Panc1 (cell line): ENCODE measurements around the gene ZFPL1. TPM values are rescaled to one million over a fixed set of nuclear protein-coding genes. Genes with fewer than 3 reads are reported as not detected.

ENCODE experiments used
- ATAC-seq: fragments of 200-7000 bp; cut with Tn5 transposase; 2 replicates; pipeline ENCODE4 v1.9.1; 2020; ENCODE audit warnings: mild to moderate bottlenecking, moderate library complexity
- BruUV-seq: library from RNA; stranded (reverse); fragments of 400-500 nt; replicated peaks from 2 replicates; lab custom pipeline; 2021; lab: Mats Ljungman, UMichigan
- CTCF ChIA-PET: fragments of 300-600 bp; sonication (Branson Sonifier 250); formaldehyde crosslinking; loops from one replicate; lab custom pipeline; 2022; ENCODE audit warnings: antibody characterized with exemption; lab: Charles Lee
- POLR2A ChIA-PET: fragments of 300-600 bp; sonication (Branson Sonifier 250); formaldehyde crosslinking; loops from one replicate; lab custom pipeline; 2022; ENCODE audit warnings: antibody characterized with exemption; lab: Charles Lee
- DNase-seq: peaks from one replicate; pipeline ENCODE4 v3.0.0-alpha.2; 2010; ENCODE audit warnings: low read depth, low spot score
- H3K27ac ChIP-seq: 2 replicates; pipeline ENCODE4 v1.5.1; 2011; ENCODE audit warnings: mild to moderate bottlenecking, low read length, inconsistent platforms
- H3K27me3 ChIP-seq: fragments of 200-500 bp; sonication (Bioruptor generic); 2 replicates; pipeline ENCODE4 v1.6.0; 2014; ENCODE audit warnings: low read length, inconsistent platforms; ENCODE audit not compliant: control insufficient read depth, insufficient read depth
- H3K36me3 ChIP-seq: fragments of 200-500 bp; sonication (Bioruptor generic); 2 replicates; pipeline ENCODE4 v1.5.1; 2014; ENCODE audit warnings: inconsistent platforms, mild to moderate bottlenecking, low read length, moderate library complexity; ENCODE audit not compliant: control insufficient read depth, insufficient read depth
- H3K4me1 ChIP-seq: 2 replicates; pipeline ENCODE4 v1.5.1; 2011; ENCODE audit warnings: inconsistent platforms, mild to moderate bottlenecking, low read length, moderate library complexity; ENCODE audit not compliant: control insufficient read depth, insufficient read depth
- H3K4me3 ChIP-seq, 2 experiments: 2 replicates each; pipeline ENCODE4 v1.5.1; 2011 to 2012; ENCODE audit warnings: low read depth in 2 of 2, low read length in 2 of 2, mild to moderate bottlenecking in 2 of 2, inconsistent platforms in 1 of 2, moderate library complexity in 1 of 2
- H3K9me3 ChIP-seq: fragments of 200-500 bp; sonication (Bioruptor generic); 2 replicates; pipeline ENCODE4 v1.5.1; 2014; ENCODE audit warnings: low read depth, mild to moderate bottlenecking, inconsistent platforms, low read length, moderate library complexity; ENCODE audit not compliant: control insufficient read depth, insufficient read depth
- CTCF ChIP-seq: fragments of 450-650 bp; IDR thresholded peaks from 2 replicates; pipeline ENCODE4 v1.5.1; 2017; ENCODE audit warnings: mild to moderate bottlenecking
- POLR2AphosphoS5 ChIP-seq: IDR thresholded peaks from 2 replicates; pipeline ENCODE4 v1.6.1; 2012; ENCODE audit warnings: mild to moderate bottlenecking, low read depth, low read length, moderate library complexity
- REST ChIP-seq, 2 experiments: IDR thresholded peaks; 2 replicates each; pipeline ENCODE4 v1.6.1; 2011 to 2012; ENCODE audit warnings: low read depth in 2 of 2, control low read depth in 1 of 2, low read length in 1 of 2, mild to moderate bottlenecking in 1 of 2, moderate library complexity in 1 of 2; ENCODE audit not compliant: insufficient read depth in 1 of 2
- SIN3A ChIP-seq: IDR thresholded peaks from 2 replicates; pipeline ENCODE4 v1.6.1; 2012; ENCODE audit warnings: low read depth, mild to moderate bottlenecking, low read length, moderate library complexity, borderline replicate concordance; ENCODE audit not compliant: insufficient read depth
- TCF7L2 ChIP-seq: IDR thresholded peaks from 2 replicates; pipeline ENCODE4 v1.6.1; 2011; ENCODE audit warnings: mild to moderate bottlenecking, low read depth, low read length, inconsistent platforms
- in situ Hi-C: cut with HindIII; loops from 2 replicates; pipeline ENCODE4 v1.10.0; 2016; ENCODE audit warnings: low sequenced_read_pairs, low pct_unique_long_range_greater_than_20kb
- intact Hi-C: fragments of 100-400 bp; cut with micrococcal nuclease; formaldehyde crosslinking; loops from one replicate; pipeline ENCODE4 v1.10.0; 2022; ENCODE audit not compliant: unreplicated experiment
- total RNA-seq: library from RNA; stranded (reverse); gene quantifications from one replicate; pipeline ENCODE4 v1.2.1, GENCODE V29; 2021; ENCODE audit not compliant: unreplicated experiment

ZFPL1 gene
- total RNA-seq, 1 experiment from 2014 or later, result 68.4 TPM

GRCh38 chr11:65051398-65051858 lies 32.6 kb upstream of the ZFPL1 start:
- Histone ChIP-seq H3K9me3 (no peaks in the 10 kb centered on the region), H3K27me3 (no peaks in the 10 kb centered on the region), H3K27ac (no peak overlapping the region), H3K36me3 (no peaks in the 10 kb centered on the region), H3K4me1 (no peaks in the 10 kb centered on the region), H3K4me3 (no peak overlapping the region)
- BruUV-seq, result no TSS peak
- ChIA-PET CTCF (interaction anchor here (0.6 kb wide), 1 partner anchor 13 kb away, joined by 15 read pairs; no protein-coding TSS in a partner anchor), POLR2A (interaction anchor here (0.7 kb wide), 1 partner anchor 10 kb away, joined by 11 read pairs; the partner anchor contains the start of gene SAC3D1)
- intact Hi-C loops, result no loop called here
- in situ Hi-C loops, result no loop called here
- ATAC-seq, result no peak
- no peak for DNase-seq
- no peak for TF ChIP-seq SIN3A
- no peak for TF ChIP-seq CTCF
- no peak for TF ChIP-seq TCF7L2
- TF ChIP-seq POLR2AphosphoS5, result no peak
- no peak for TF ChIP-seq REST (IDR thresholded peaks at IDR 0.05; ENCODE audit: insufficient read depth in 1 of 2, low read depth in 2 of 2, low read length in 1 of 2)

- H3K4me1 ChIP-seq, result no peaks in the 10 kb centered on the region
- CTCF ChIA-PET, result no interaction called here
- intact Hi-C loops (no loop called here), in situ Hi-C loops (no loop called here)
- TF ChIP-seq POLR2AphosphoS5 (no peak), REST (IDR thresholded peaks at IDR 0.05; ENCODE audit: insufficient read depth in 1 of 2, low read depth in 2 of 2, low read length in 1 of 2) (no peak), TCF7L2 (no peak), CTCF (no peak), SIN3A (no peak)
- ATAC-seq (no peak), DNase-seq (no peak)
- BruUV-seq, result no TSS peak
- H3K27ac ChIP-seq, result no peak overlapping the region
- POLR2A ChIA-PET, result no interaction called here
- no peak overlapping the region for H3K4me3 ChIP-seq
- H3K9me3 ChIP-seq, result no peaks in the 10 kb centered on the region
- no peaks in the 10 kb centered on the region for H3K36me3 ChIP-seq
- no peaks in the 10 kb centered on the region for H3K27me3 ChIP-seq
These were observed 30.1 kb upstream of the ZFPL1 start for GRCh38 chr11:65053827-65054508.
